ENCODE results near the gene LRRC32.
"Not testable (repeated sequence)": the region's sequence is repeated elsewhere in the genome, so short reads cannot be mapped to it uniquely, and the experiment has no call there.

Gene LRRC32

GRCh38 chr11:76612226-76612625 lies 58.3 kb downstream of the LRRC32 start:
- no peak for DNase-seq (ENCODE audit: low read depth)

GRCh38 chr11:76610871-76611475 lies 59.6 kb downstream of the LRRC32 start:
- no peak for DNase-seq (ENCODE audit: low read depth)

GRCh38 chr11:76610371-76610770 lies 60.2 kb downstream of the LRRC32 start:
- DNase-seq (ENCODE audit: low read depth), result no peak

- DNase-seq (ENCODE audit: low read depth), result no peak
Measured at GRCh38 chr11:76609736-76610370, 60.7 kb downstream of the LRRC32 start.

- not testable (repeated sequence) for DNase-seq (ENCODE audit: low read depth)
Measured at GRCh38 chr11:76608879-76609460, 61.6 kb downstream of the LRRC32 start.

GRCh38 chr11:76608228-76608627 lies 62.3 kb downstream of the LRRC32 start:
- DNase-seq (ENCODE audit: low read depth), result not testable (repeated sequence)

Data from T follicular helper cell (primary cell).